ENCODE results near the gene PIRT.

DNA sequence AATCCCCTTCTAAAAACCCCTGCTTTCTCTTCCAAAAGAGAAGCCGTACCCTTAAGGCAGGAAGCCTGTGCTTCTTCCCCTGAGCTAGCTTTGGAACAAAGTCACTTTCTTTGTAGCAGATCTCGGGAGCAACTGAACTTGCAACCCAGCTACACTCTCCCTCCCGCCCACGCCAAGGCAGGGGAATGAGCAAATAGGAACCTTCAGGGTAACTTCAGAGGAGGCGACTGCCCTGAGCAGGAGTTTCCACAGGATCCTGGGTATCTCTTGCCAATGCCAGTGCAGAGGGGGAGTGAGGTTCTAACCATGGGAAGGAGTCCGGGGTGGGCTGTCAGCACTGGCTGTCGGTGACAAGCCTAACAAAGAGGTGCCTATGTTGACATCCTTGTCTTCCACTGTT, 5.9 kb upstream of the PIRT start:
- TF ChIP-seq, protein P1, sequence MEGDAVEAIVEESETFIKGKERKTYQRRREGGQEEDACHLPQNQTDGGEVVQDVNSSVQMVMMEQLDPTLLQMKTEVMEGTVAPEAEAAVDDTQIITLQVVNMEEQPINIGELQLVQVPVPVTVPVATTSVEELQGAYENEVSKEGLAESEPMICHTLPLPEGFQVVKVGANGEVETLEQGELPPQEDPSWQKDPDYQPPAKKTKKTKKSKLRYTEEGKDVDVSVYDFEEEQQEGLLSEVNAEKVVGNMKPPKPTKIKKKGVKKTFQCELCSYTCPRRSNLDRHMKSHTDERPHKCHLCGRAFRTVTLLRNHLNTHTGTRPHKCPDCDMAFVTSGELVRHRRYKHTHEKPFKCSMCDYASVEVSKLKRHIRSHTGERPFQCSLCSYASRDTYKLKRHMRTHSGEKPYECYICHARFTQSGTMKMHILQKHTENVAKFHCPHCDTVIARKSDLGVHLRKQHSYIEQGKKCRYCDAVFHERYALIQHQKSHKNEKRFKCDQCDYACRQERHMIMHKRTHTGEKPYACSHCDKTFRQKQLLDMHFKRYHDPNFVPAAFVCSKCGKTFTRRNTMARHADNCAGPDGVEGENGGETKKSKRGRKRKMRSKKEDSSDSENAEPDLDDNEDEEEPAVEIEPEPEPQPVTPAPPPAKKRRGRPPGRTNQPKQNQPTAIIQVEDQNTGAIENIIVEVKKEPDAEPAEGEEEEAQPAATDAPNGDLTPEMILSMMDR (IDR thresholded peaks at IDR 0.05; ENCODE audit: insufficient read depth, low read depth, low read length) = no peak
- TF ChIP-seq EZH2 (IDR thresholded peaks at IDR 0.05; ENCODE audit: insufficient read depth, low read length) = no peak
